ENCODE data around the gene PLCD1. TPM values are rescaled to one million over a fixed set of nuclear protein-coding genes. Genes with fewer than 3 reads are reported as not detected.
A peak's percentile ranks its signal among the peaks of the same experiment; 100 is the strongest.
"Not testable (repeated sequence)": the region's sequence is repeated elsewhere in the genome, so short reads cannot be mapped to it uniquely, and the experiment has no call there.

PLCD1 gene
- total RNA-seq, 1 experiment from 2014 or later, result 17.4 TPM

GRCh38 chr3:37987315-37987697 is 42.1 kb downstream of the PLCD1 start:
- DNase-seq (ENCODE audit: low read depth), result no peak

- no peak for DNase-seq (ENCODE audit: low read depth)
Observed at GRCh38 chr3:37986479-37987314, 42.7 kb downstream of the PLCD1 start.

GRCh38 chr3:37985637-37986320 is 43.7 kb downstream of the PLCD1 start:
- no peak for DNase-seq (ENCODE audit: low read depth)

- DNase-seq (ENCODE audit: low read depth), result no peak
Observed at GRCh38 chr3:37984596-37984995, 44.8 kb downstream of the PLCD1 start.

GRCh38 chr3:37984051-37984450 is 45.4 kb downstream of the PLCD1 start:
- no peak for DNase-seq (ENCODE audit: low read depth)

GRCh38 chr3:37982331-37982730 is 47.1 kb downstream of the PLCD1 start:
- no peak for DNase-seq (ENCODE audit: low read depth)

- DNase-seq (ENCODE audit: low read depth), result peak; percentile 60
Observed at GRCh38 chr3:37981348-37981664, 48.1 kb downstream of the PLCD1 start.

GRCh38 chr3:37980462-37981347 is 48.7 kb downstream of the PLCD1 start:
- peak; percentile 55 for DNase-seq (ENCODE audit: low read depth)

- no peak for DNase-seq (ENCODE audit: low read depth)
Observed at GRCh38 chr3:37979541-37980461, 49.6 kb downstream of the PLCD1 start.

- DNase-seq (ENCODE audit: low read depth), result peak; percentile 75
Observed at GRCh38 chr3:37974121-37975083, 55.0 kb downstream of the PLCD1 start.

GRCh38 chr3:37973246-37974054 is 56.0 kb downstream of the PLCD1 start:
- DNase-seq (ENCODE audit: low read depth), result no peak

- not testable (repeated sequence) for DNase-seq (ENCODE audit: low read depth)
Observed at GRCh38 chr3:37972056-37972455, 57.4 kb downstream of the PLCD1 start.

GRCh38 chr3:37971467-37971866 is 58.0 kb downstream of the PLCD1 start:
- no peak for DNase-seq (ENCODE audit: low read depth)

GRCh38 chr3:37970802-37971201 is 58.6 kb downstream of the PLCD1 start:
- peak; percentile 27 for DNase-seq (ENCODE audit: low read depth)

- peak; percentile 96 for DNase-seq (ENCODE audit: low read depth)
Observed at GRCh38 chr3:37969596-37970100, 59.8 kb downstream of the PLCD1 start.

- DNase-seq (ENCODE audit: low read depth), result peak; percentile 84
Observed at GRCh38 chr3:37968813-37969595, 60.4 kb downstream of the PLCD1 start.

GRCh38 chr3:37968199-37968598 is 61.2 kb downstream of the PLCD1 start:
- no peak for DNase-seq (ENCODE audit: low read depth)

Measured in LHCN-M2 (cell line).